H9 (cell line): ENCODE measurements around the gene MRPS33. TPM values are rescaled to one million over a fixed set of nuclear protein-coding genes. Genes with fewer than 3 reads are reported as not detected.

Source experiments
- DNase-seq: peaks from one replicate; pipeline ENCODE4 v3.0.0-alpha.2; 2017
- H2AFZ ChIP-seq: one replicate; pipeline ENCODE4 v1.6.1; 2013; ENCODE audit warnings: mild to moderate bottlenecking, low read length, control low read depth, moderate library complexity
- H2AK5ac ChIP-seq: 2 replicates; pipeline ENCODE4 v1.6.1; 2013; ENCODE audit warnings: low read length, control low read depth, mixed read lengths; ENCODE audit not compliant: insufficient read length
- H2BK120ac ChIP-seq: one replicate; pipeline ENCODE4 v1.6.1; 2013; ENCODE audit warnings: low read depth, mild to moderate bottlenecking, low read length, control low read depth, inconsistent platforms; ENCODE audit not compliant: poor library complexity, severe bottlenecking
- H2BK12ac ChIP-seq: 2 replicates; pipeline ENCODE4 v1.6.1; 2013; ENCODE audit warnings: low read length, control low read depth, mixed read lengths, low read depth; ENCODE audit not compliant: insufficient read length
- H2BK15ac ChIP-seq: 2 replicates; pipeline ENCODE4 v1.6.1; 2013; ENCODE audit warnings: low read depth, low read length, control low read depth
- H2BK20ac ChIP-seq: one replicate; pipeline ENCODE4 v1.6.1; 2013; ENCODE audit warnings: low read depth, mild to moderate bottlenecking, low read length, control low read depth, inconsistent platforms; ENCODE audit not compliant: poor library complexity, severe bottlenecking
- H2BK5ac ChIP-seq: 2 replicates; pipeline ENCODE4 v1.6.1; 2013; ENCODE audit warnings: low read length, control low read depth, mixed read lengths; ENCODE audit not compliant: insufficient read length
- H3K14ac ChIP-seq: 2 replicates; pipeline ENCODE4 v1.6.1; 2013; ENCODE audit warnings: low read length, control low read depth; ENCODE audit not compliant: insufficient read depth
- H3K18ac ChIP-seq: 2 replicates; pipeline ENCODE4 v1.6.1; 2013; ENCODE audit warnings: low read depth, mild to moderate bottlenecking, mixed read lengths, low read length, control low read depth; ENCODE audit not compliant: insufficient read length
- H3K23ac ChIP-seq: 2 replicates; pipeline ENCODE4 v1.6.1; 2013; ENCODE audit warnings: low read length, control low read depth, mixed read lengths, low read depth; ENCODE audit not compliant: insufficient read length
- H3K23me2 ChIP-seq: 2 replicates; pipeline ENCODE4 v1.6.1; 2013; ENCODE audit warnings: low read depth, mild to moderate bottlenecking, mixed read lengths, low read length, control low read depth; ENCODE audit not compliant: insufficient read length, poor library complexity, severe bottlenecking
- H3K27ac ChIP-seq: 2 replicates; pipeline ENCODE4 v1.5.1; 2013; ENCODE audit warnings: low read length, control low read depth, mixed read lengths, low read depth; ENCODE audit not compliant: insufficient read length
- H3K27me3 ChIP-seq: 2 replicates; pipeline ENCODE4 v1.6.1; 2013; ENCODE audit warnings: low read length, control low read depth, inconsistent platforms; ENCODE audit not compliant: insufficient read depth
- H3K4ac ChIP-seq: 2 replicates; pipeline ENCODE4 v1.6.1; 2013; ENCODE audit warnings: low read depth, mild to moderate bottlenecking, control low read depth, inconsistent platforms, low read length, moderate library complexity
- H3K4me1 ChIP-seq: 2 replicates; pipeline ENCODE4 v1.6.1; 2013; ENCODE audit warnings: low read length, control low read depth, inconsistent platforms; ENCODE audit not compliant: insufficient read depth
- H3K4me2 ChIP-seq: 2 replicates; pipeline ENCODE4 v1.6.1; 2013; ENCODE audit warnings: low read length, control low read depth, mixed read lengths; ENCODE audit not compliant: insufficient read length, insufficient read depth
- H3K56ac ChIP-seq: 2 replicates; pipeline ENCODE4 v1.6.1; 2013; ENCODE audit warnings: low read depth, mild to moderate bottlenecking, mixed read lengths, low read length, control low read depth; ENCODE audit not compliant: insufficient read length
- H3K79me1 ChIP-seq: 2 replicates; pipeline ENCODE4 v1.6.1; 2013; ENCODE audit warnings: low read depth, mild to moderate bottlenecking, moderate library complexity, low read length, control low read depth, inconsistent platforms; ENCODE audit not compliant: insufficient read depth, poor library complexity, severe bottlenecking
- H3K79me2 ChIP-seq: 2 replicates; pipeline ENCODE4 v1.6.1; 2013; ENCODE audit warnings: low read length, control low read depth, inconsistent platforms; ENCODE audit not compliant: insufficient read depth
- H3K9ac ChIP-seq: 2 replicates; pipeline ENCODE4 v1.6.1; 2013; ENCODE audit warnings: low read length, control low read depth, mixed read lengths; ENCODE audit not compliant: insufficient read length; ENCODE audit errors: extremely low read depth
- H3K9me3 ChIP-seq: one replicate; pipeline ENCODE4 v1.6.1; 2013; ENCODE audit warnings: low read depth, low read length, inconsistent platforms; ENCODE audit not compliant: control insufficient read depth
- H3T11ph ChIP-seq: one replicate; pipeline ENCODE4 v1.6.1; 2013; ENCODE audit warnings: mild to moderate bottlenecking, low read length, control low read depth, inconsistent platforms
- H4K20me1 ChIP-seq: one replicate; pipeline ENCODE4 v1.6.1; 2013; ENCODE audit not compliant: control insufficient read depth, insufficient read length, insufficient read depth
- H4K5ac ChIP-seq: 2 replicates; pipeline ENCODE4 v1.6.1; 2013; ENCODE audit warnings: low read depth, mild to moderate bottlenecking, mixed read lengths, low read length, control low read depth; ENCODE audit not compliant: insufficient read length
- H4K8ac ChIP-seq: replicated peaks from 2 replicates; pipeline ENCODE4 v1.6.1; 2013; ENCODE audit warnings: low read length, control low read depth, mixed read lengths, low read depth; ENCODE audit not compliant: insufficient read length
- H4K91ac ChIP-seq: 2 replicates; pipeline ENCODE4 v1.6.1; 2013; ENCODE audit warnings: low read depth, mild to moderate bottlenecking, moderate library complexity, mixed read lengths, low read length, control low read depth; ENCODE audit not compliant: insufficient read length
- H3K27ac Mint-ChIP-seq, 3 experiments: 2 replicates in 2 of 3; 3 replicates in 1 of 3; pipeline ENCODE4 v1.8.0; 2020 to 2021; ENCODE audit warnings: mixed read lengths in 3 of 3, mild to moderate bottlenecking in 1 of 3, moderate library complexity in 1 of 3
- H3K27me3 Mint-ChIP-seq: 2 replicates; pipeline ENCODE4 v1.8.0; 2021; ENCODE audit warnings: low read depth, mild to moderate bottlenecking, moderate library complexity, mixed read lengths
- H3K36me3 Mint-ChIP-seq, 3 experiments: 2 replicates in 2 of 3; 3 replicates in 1 of 3; pipeline ENCODE4 v1.8.0; 2020 to 2021; ENCODE audit warnings: low read depth in 3 of 3, mixed read lengths in 3 of 3; ENCODE audit not compliant: insufficient read depth in 1 of 3
- H3K4me1 Mint-ChIP-seq, 2 experiments: 2 replicates each; pipeline ENCODE4 v1.8.0; 2020; ENCODE audit warnings: mixed read lengths in 2 of 2
- H3K4me3 Mint-ChIP-seq, 2 experiments: 2 replicates in 1 of 2; 3 replicates in 1 of 2; pipeline ENCODE4 v1.8.0; 2020 to 2021; ENCODE audit warnings: mild to moderate bottlenecking in 2 of 2, mixed read lengths in 2 of 2, moderate library complexity in 1 of 2
- H3K9me3 Mint-ChIP-seq, 2 experiments: 2 replicates in 1 of 2; 3 replicates in 1 of 2; pipeline ENCODE4 v1.8.0; 2020; ENCODE audit warnings: mild to moderate bottlenecking in 2 of 2, mixed read lengths in 2 of 2, moderate library complexity in 1 of 2
- WGBS: extraction: QIAGEN DNeasy Blood & Tissue Kit; methylation state at CpG from one replicate; pipeline ENCODE4 v1.1.7; 2013; ENCODE audit warnings: missing lambda C conversion rate, low lambda C conversion rate, mixed read lengths; ENCODE audit not compliant: insufficient read length; ENCODE audit errors: extremely low coverage; 5-methylcytosine and 5-hydroxymethylcytosine counted together
- total RNA-seq: library from RNA; stranded (reverse); gene quantifications from 2 replicates; pipeline ENCODE4 v1.2.1, GENCODE V29; 2021
- TF ChIP-seq, protein P1 (sequence below): fragments of 200-600 bp; sonication (generic); conservative IDR thresholded peaks from 3 replicates; pipeline ENCODE4 v1.8.0; 2021; ENCODE audit warnings: antibody characterized with exemption, mild to moderate bottlenecking

The MRPS33 gene
- total RNA-seq, 1 experiment from 2014 or later, result 64.2 TPM

- Mint-ChIP-seq H3K27me3 (peaks cover 9% of the 10 kb centered on the region; the same call in 1 of the 2 replicates), H3K9me3 (no peaks in the 10 kb centered on the region), H3K4me1 (no peaks in the 10 kb centered on the region), H3K27ac (no peak overlapping the region), H3K36me3 (peaks cover 6 to 11% (median 10%) of the 10 kb centered on the region in 3 experiments; a peak in 5 of 7 replicates), H3K4me3 (no peak overlapping the region)
- no peak for DNase-seq
- H2BK20ac ChIP-seq, result no peak overlapping the region
- no CpG with 5 or more reads among the region's 1 CpG for WGBS
- no peaks in the 10 kb centered on the region for H4K20me1 ChIP-seq
- no peak overlapping the region for H3K14ac ChIP-seq
- no peaks in the 10 kb centered on the region for H3K9me3 ChIP-seq
- H3K79me1 ChIP-seq, result no peaks in the 10 kb centered on the region
- no peak overlapping the region for H2BK5ac ChIP-seq
- H2BK12ac ChIP-seq, result no peak overlapping the region
- H3K4me2 ChIP-seq, result no peak overlapping the region
- no peaks in the 10 kb centered on the region for H3K23me2 ChIP-seq
- H4K91ac ChIP-seq, result no peak overlapping the region
- H2BK120ac ChIP-seq, result no peak overlapping the region
- no peaks in the 10 kb centered on the region for H3K4me1 ChIP-seq
- H2AFZ ChIP-seq, result no peak overlapping the region
- H4K8ac ChIP-seq, result no peak overlapping the region
- no peak overlapping the region for H3K23ac ChIP-seq
- H3K9ac ChIP-seq, result no peak overlapping the region
- no peak overlapping the region for H2BK15ac ChIP-seq
- H3K27ac ChIP-seq, result no peak overlapping the region
- no peak overlapping the region for H3K56ac ChIP-seq
- no peak overlapping the region for H3K18ac ChIP-seq
- H3K27me3 ChIP-seq, result no peaks in the 10 kb centered on the region
- no peaks in the 10 kb centered on the region for H3K79me2 ChIP-seq
- TF ChIP-seq, protein P1, sequence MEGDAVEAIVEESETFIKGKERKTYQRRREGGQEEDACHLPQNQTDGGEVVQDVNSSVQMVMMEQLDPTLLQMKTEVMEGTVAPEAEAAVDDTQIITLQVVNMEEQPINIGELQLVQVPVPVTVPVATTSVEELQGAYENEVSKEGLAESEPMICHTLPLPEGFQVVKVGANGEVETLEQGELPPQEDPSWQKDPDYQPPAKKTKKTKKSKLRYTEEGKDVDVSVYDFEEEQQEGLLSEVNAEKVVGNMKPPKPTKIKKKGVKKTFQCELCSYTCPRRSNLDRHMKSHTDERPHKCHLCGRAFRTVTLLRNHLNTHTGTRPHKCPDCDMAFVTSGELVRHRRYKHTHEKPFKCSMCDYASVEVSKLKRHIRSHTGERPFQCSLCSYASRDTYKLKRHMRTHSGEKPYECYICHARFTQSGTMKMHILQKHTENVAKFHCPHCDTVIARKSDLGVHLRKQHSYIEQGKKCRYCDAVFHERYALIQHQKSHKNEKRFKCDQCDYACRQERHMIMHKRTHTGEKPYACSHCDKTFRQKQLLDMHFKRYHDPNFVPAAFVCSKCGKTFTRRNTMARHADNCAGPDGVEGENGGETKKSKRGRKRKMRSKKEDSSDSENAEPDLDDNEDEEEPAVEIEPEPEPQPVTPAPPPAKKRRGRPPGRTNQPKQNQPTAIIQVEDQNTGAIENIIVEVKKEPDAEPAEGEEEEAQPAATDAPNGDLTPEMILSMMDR, result no peak
- H3T11ph ChIP-seq, result no peak overlapping the region
- no peak overlapping the region for H4K5ac ChIP-seq
- H2AK5ac ChIP-seq, result no peak overlapping the region
- no peak overlapping the region for H3K4ac ChIP-seq
These were observed 13.2 kb downstream of the MRPS33 start for GRCh38 chr7:141001546-141001945.
